ENCODE data around the gene SH3D19.

- no peak for TF ChIP-seq USF1 (IDR thresholded peaks at IDR 0.05)
- TF ChIP-seq TEAD4 (IDR thresholded peaks at IDR 0.05), result no peak
- no peak for TF ChIP-seq TAF1 (IDR thresholded peaks at IDR 0.05; ENCODE audit: low read depth)
- TF ChIP-seq NFIC (IDR thresholded peaks at IDR 0.05), result no peak
- TF ChIP-seq REST (IDR thresholded peaks at IDR 0.05; ENCODE audit: low read depth), result no peak
- TF ChIP-seq EP300 (IDR thresholded peaks at IDR 0.05; ENCODE audit: borderline replicate concordance), result no peak
- no peak for TF ChIP-seq RAD21 (IDR thresholded peaks at IDR 0.05; ENCODE audit: low read depth)
- TF ChIP-seq CREB1 (IDR thresholded peaks at IDR 0.05; ENCODE audit: low read depth), result no peak
- TF ChIP-seq ZBTB7A (IDR thresholded peaks at IDR 0.05; ENCODE audit: low read depth), result no peak
- no peak for TF ChIP-seq MAX (IDR thresholded peaks at IDR 0.05)
Observed at GRCh38 chr4:151182455-151182996, 142.9 kb downstream of the SH3D19 start.

Data from Ishikawa (cell line).